Liver (tissue), 9 donors: ENCODE data around the gene MICOS13. TPM values are rescaled to one million over a fixed set of nuclear protein-coding genes. Genes with fewer than 3 reads are reported as not detected.

Experiments
- DNase-seq: peaks from one replicate; pipeline ENCODE4 v3.0.0-alpha.2; 2017; ENCODE audit warnings: low spot score
- H3K27ac ChIP-seq, 2 donors: one replicate each; pipeline ENCODE4 v1.7.0; 2013; ENCODE audit warnings: inconsistent platforms in 2 of 2, low read length in 2 of 2, control low read depth in 1 of 2, low read depth in 1 of 2, mild to moderate bottlenecking in 1 of 2
- H3K27me3 ChIP-seq, 4 donors: one replicate each; pipeline versions ENCODE4 v1.6.1 to v1.7.0; 2013; ENCODE audit warnings: low read length in 3 of 4, inconsistent platforms in 1 of 4, mild to moderate bottlenecking in 1 of 4, moderate library complexity in 1 of 4; ENCODE audit not compliant: control insufficient read depth in 4 of 4, insufficient read depth in 4 of 4
- H3K36me3 ChIP-seq, 4 donors: one replicate each; pipeline versions ENCODE4 v1.6.1 to v1.7.0; 2013; ENCODE audit warnings: low read length in 3 of 4, mild to moderate bottlenecking in 3 of 4, low read depth in 1 of 4, moderate library complexity in 1 of 4; ENCODE audit not compliant: control insufficient read depth in 4 of 4, insufficient read depth in 3 of 4
- H3K4me1 ChIP-seq, 4 donors: one replicate each; pipeline versions ENCODE4 v1.6.1 to v1.7.0; 2013; ENCODE audit warnings: low read length in 3 of 4, mild to moderate bottlenecking in 3 of 4, moderate library complexity in 1 of 4; ENCODE audit not compliant: control insufficient read depth in 4 of 4, insufficient read depth in 4 of 4
- H3K4me3 ChIP-seq, 3 donors: one replicate each; pipeline versions ENCODE4 v1.6.1 to v1.7.0; 2013; ENCODE audit warnings: low read length in 3 of 3, control low read depth in 1 of 3, low read depth in 1 of 3, mild to moderate bottlenecking in 1 of 3
- H3K9ac ChIP-seq, 2 donors: one replicate each; pipeline ENCODE4 v1.7.0; 2013; ENCODE audit warnings: low read length in 2 of 2, mild to moderate bottlenecking in 2 of 2, moderate library complexity in 2 of 2, control low read depth in 1 of 2, low read depth in 1 of 2
- H3K9me3 ChIP-seq, 4 donors: one replicate each; pipeline versions ENCODE4 v1.6.1 to v1.7.0; 2013; ENCODE audit warnings: low read length in 3 of 4; ENCODE audit not compliant: control insufficient read depth in 4 of 4
- EGR1 ChIP-seq, 2 donors: IDR thresholded peaks; 2 replicates each; pipeline ENCODE4 v1.6.1; 2016 to 2018; ENCODE audit warnings: antibody characterized with exemption in 2 of 2, low read depth in 2 of 2
- FOXA1 ChIP-seq: IDR thresholded peaks from 2 replicates; pipeline ENCODE4 v1.6.1; 2016; ENCODE audit warnings: antibody characterized with exemption
- FOXA2 ChIP-seq: IDR thresholded peaks from 2 replicates; pipeline ENCODE4 v1.6.1; 2016; ENCODE audit warnings: antibody characterized with exemption
- GABPA ChIP-seq, 2 donors: IDR thresholded peaks in 1 of 2; conservative IDR thresholded peaks in 1 of 2; 2 replicates each; pipeline ENCODE4 v1.6.1; 2016; ENCODE audit warnings: antibody characterized with exemption in 2 of 2, mild to moderate bottlenecking in 1 of 2, moderate library complexity in 1 of 2
- HNF4A ChIP-seq, 2 donors: conservative IDR thresholded peaks; 2 replicates each; pipeline ENCODE4 v1.6.1; 2016; ENCODE audit warnings: antibody characterized with exemption in 2 of 2, mild to moderate bottlenecking in 2 of 2
- HNF4G ChIP-seq: IDR thresholded peaks from 2 replicates; pipeline ENCODE4 v1.6.1; 2016; ENCODE audit warnings: antibody characterized with exemption
- JUND ChIP-seq, 2 donors: IDR thresholded peaks; 2 replicates each; pipeline ENCODE4 v1.6.1; 2016; ENCODE audit warnings: antibody characterized with exemption in 2 of 2
- MAX ChIP-seq: IDR thresholded peaks from 2 replicates; pipeline ENCODE4 v1.6.1; 2016; ENCODE audit warnings: antibody characterized with exemption
- NR2F2 ChIP-seq: IDR thresholded peaks from 2 replicates; pipeline ENCODE4 v1.6.1; 2016; ENCODE audit warnings: antibody characterized with exemption
- RAD21 ChIP-seq, 2 donors: IDR thresholded peaks; 2 replicates each; pipeline ENCODE4 v1.6.1; 2016; ENCODE audit warnings: antibody characterized with exemption in 2 of 2, mild to moderate bottlenecking in 2 of 2
- SP1 ChIP-seq: IDR thresholded peaks from 2 replicates; pipeline ENCODE4 v1.6.1; 2018; ENCODE audit warnings: antibody characterized with exemption, mild to moderate bottlenecking
- TAF1 ChIP-seq: conservative IDR thresholded peaks from 2 replicates; pipeline ENCODE4 v1.6.1; 2016; ENCODE audit warnings: antibody characterized with exemption, mild to moderate bottlenecking
- YY1 ChIP-seq: IDR thresholded peaks from 2 replicates; pipeline ENCODE4 v1.6.1; 2016; ENCODE audit warnings: antibody characterized with exemption, mild to moderate bottlenecking
- WGBS: extraction: QIAGEN DNeasy Blood & Tissue Kit; methylation state at CpG from one replicate; pipeline ENCODE4 v1.1.7; 2013; 5-methylcytosine and 5-hydroxymethylcytosine counted together
- polyA plus RNA-seq, 2 donors: library from polyadenylated mRNA; stranded (reverse) in 1 of 2; unstranded in 1 of 2; fragments of 200-250 nt in 1 of 2; fragments of >200 nt in 1 of 2; fragmentation: Nextera tagmentation in 1 of 2; extraction: Ambion mirVana in 1 of 2; gene quantifications; one replicate each; pipeline versions ENCODE4 v1.2.1 to v1.2.3, GENCODE V29; 2013 to 2015
- total RNA-seq, 2 donors: library from RNA; depleted of rRNA; stranded (reverse); fragments of >200 nt; gene quantifications; one replicate each; pipeline ENCODE4 v1.2.3, GENCODE V29; 2014
- TF ChIP-seq, protein P1 (sequence below): IDR thresholded peaks from 2 replicates; pipeline ENCODE4 v1.6.1; 2016; ENCODE audit warnings: antibody characterized with exemption, mild to moderate bottlenecking
- TF ChIP-seq, protein P2 (sequence below): fragments of 150-350 bp; IDR thresholded peaks from 2 replicates; pipeline ENCODE4 v1.5.1; 2017; ENCODE audit warnings: improper control_type of control experiment, low read depth, low read length; ENCODE audit not compliant: missing input control
- TF ChIP-seq, protein P3 (sequence below): IDR thresholded peaks from 2 replicates; pipeline ENCODE4 v1.6.1; 2016; ENCODE audit warnings: antibody characterized with exemption
- donor health status: healthy.
- donor health status: healthy.
- donor health status: healthy.
- donor health status: healthy.
- donor health status: healthy.

MICOS13 gene
- total and polyA plus RNA-seq, 4 donors = 11.5 to 84.0 (median 30.8) TPM

DNA sequence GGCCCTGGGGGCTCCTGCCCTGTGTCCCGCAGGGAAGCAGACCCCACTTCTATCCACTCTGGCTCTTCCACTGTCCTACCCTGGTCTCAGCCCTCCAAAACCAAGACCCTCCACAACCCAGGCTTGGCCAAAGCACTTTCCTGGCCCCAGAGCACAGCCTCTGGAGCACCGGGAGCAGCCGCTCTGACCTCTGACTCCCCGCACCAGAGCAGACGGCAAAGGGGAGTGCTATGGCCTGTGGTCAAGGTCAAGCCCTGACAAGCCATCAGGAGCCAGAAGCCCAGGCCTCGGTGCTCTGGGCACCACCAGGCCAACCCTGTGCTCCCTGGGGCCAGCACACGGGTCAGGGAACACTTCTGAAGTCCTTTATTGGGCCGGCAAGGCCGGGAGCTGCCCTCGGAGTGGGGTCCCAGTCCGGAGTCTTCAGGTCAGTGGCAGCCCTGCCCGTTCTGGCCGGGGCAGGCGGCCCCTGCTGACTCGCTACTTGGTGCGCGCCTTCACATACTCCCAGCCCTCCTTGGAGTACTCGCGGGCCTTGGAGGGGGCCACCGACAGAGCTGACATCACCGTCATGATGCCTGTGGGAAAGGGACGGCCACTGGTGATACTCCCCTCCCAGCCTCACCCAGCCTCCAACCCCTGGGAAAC is 2.1 kb downstream of the MICOS13 start:
- no peak overlapping the region for H3K4me3 ChIP-seq
- H3K36me3 ChIP-seq = no peaks in the 10 kb centered on the region
- H3K27ac ChIP-seq = no peak overlapping the region
- H3K9ac ChIP-seq = no peak overlapping the region
- DNase-seq = no peak
- no peaks in the 10 kb centered on the region for H3K9me3 ChIP-seq
- 85% methylated on average over 22 of the region's 22 CpGs for WGBS
- H3K27me3 ChIP-seq = no peaks in the 10 kb centered on the region
- H3K4me1 ChIP-seq = peaks cover 4 to 22% (median 13%) of the 10 kb centered on the region in 4 donors
- TF ChIP-seq FOXA1 (no peak), HNF4G (no peak), TAF1 (no peak), RAD21 (IDR thresholded peaks at IDR 0.05) (no peak), EGR1 (IDR thresholded peaks at IDR 0.05; ENCODE audit: low read depth in 2 of 2) (no peak), YY1 (no peak)
- TF ChIP-seq, protein P1, sequence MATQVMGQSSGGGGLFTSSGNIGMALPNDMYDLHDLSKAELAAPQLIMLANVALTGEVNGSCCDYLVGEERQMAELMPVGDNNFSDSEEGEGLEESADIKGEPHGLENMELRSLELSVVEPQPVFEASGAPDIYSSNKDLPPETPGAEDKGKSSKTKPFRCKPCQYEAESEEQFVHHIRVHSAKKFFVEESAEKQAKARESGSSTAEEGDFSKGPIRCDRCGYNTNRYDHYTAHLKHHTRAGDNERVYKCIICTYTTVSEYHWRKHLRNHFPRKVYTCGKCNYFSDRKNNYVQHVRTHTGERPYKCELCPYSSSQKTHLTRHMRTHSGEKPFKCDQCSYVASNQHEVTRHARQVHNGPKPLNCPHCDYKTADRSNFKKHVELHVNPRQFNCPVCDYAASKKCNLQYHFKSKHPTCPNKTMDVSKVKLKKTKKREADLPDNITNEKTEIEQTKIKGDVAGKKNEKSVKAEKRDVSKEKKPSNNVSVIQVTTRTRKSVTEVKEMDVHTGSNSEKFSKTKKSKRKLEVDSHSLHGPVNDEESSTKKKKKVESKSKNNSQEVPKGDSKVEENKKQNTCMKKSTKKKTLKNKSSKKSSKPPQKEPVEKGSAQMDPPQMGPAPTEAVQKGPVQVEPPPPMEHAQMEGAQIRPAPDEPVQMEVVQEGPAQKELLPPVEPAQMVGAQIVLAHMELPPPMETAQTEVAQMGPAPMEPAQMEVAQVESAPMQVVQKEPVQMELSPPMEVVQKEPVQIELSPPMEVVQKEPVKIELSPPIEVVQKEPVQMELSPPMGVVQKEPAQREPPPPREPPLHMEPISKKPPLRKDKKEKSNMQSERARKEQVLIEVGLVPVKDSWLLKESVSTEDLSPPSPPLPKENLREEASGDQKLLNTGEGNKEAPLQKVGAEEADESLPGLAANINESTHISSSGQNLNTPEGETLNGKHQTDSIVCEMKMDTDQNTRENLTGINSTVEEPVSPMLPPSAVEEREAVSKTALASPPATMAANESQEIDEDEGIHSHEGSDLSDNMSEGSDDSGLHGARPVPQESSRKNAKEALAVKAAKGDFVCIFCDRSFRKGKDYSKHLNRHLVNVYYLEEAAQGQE = no peak
- TF ChIP-seq, protein P2, sequence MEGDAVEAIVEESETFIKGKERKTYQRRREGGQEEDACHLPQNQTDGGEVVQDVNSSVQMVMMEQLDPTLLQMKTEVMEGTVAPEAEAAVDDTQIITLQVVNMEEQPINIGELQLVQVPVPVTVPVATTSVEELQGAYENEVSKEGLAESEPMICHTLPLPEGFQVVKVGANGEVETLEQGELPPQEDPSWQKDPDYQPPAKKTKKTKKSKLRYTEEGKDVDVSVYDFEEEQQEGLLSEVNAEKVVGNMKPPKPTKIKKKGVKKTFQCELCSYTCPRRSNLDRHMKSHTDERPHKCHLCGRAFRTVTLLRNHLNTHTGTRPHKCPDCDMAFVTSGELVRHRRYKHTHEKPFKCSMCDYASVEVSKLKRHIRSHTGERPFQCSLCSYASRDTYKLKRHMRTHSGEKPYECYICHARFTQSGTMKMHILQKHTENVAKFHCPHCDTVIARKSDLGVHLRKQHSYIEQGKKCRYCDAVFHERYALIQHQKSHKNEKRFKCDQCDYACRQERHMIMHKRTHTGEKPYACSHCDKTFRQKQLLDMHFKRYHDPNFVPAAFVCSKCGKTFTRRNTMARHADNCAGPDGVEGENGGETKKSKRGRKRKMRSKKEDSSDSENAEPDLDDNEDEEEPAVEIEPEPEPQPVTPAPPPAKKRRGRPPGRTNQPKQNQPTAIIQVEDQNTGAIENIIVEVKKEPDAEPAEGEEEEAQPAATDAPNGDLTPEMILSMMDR = no peak

DNA sequence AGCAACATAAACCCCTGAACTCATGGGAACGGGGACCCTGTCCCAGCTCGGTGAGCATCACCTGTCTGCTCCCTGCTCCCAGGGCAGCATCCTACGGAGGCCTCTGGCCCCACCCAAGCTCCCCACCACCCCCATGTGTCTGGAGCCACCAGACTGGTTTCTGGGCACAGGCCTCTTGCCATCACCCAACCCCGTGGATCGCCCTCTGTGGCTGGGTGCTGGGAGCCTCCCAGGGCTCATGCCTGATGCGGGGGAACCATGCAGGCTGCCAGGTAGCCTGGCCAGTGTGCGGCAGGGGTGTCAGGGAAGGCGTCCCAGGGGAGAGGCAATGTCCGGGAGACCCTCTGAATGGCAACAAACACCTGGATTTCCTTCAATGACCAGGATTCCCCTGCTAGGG is 2.7 kb downstream of the MICOS13 start:
- Histone ChIP-seq H3K4me1 (peaks cover 4 to 22% (median 13%) of the 10 kb centered on the region in 4 donors), H3K9ac (no peak overlapping the region), H3K27ac (no peak overlapping the region), H3K27me3 (no peaks in the 10 kb centered on the region), H3K4me3 (no peak overlapping the region), H3K36me3 (no peaks in the 10 kb centered on the region), H3K9me3 (no peaks in the 10 kb centered on the region)
- DNase-seq = no peak
- 94% methylated on average over 9 of the region's 9 CpGs for whole genome bisulfite sequencing
- no peak for TF ChIP-seq FOXA2
- TF ChIP-seq NR2F2 = no peak
- TF ChIP-seq MAX = no peak
- no peak for TF ChIP-seq GABPA (IDR thresholded peaks at IDR 0.05 in 1 of 2, conservative IDR thresholded peaks at IDR 0.05 in 1 of 2)
- TF ChIP-seq, protein P2 = no peak
- no peak for TF ChIP-seq EGR1 (IDR thresholded peaks at IDR 0.05; ENCODE audit: low read depth in 2 of 2)
- TF ChIP-seq, protein P3, sequence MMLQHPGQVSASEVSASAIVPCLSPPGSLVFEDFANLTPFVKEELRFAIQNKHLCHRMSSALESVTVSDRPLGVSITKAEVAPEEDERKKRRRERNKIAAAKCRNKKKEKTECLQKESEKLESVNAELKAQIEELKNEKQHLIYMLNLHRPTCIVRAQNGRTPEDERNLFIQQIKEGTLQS = no peak
- no peak for TF ChIP-seq HNF4A (conservative IDR thresholded peaks at IDR 0.05)
- TF ChIP-seq YY1 = no peak
- TF ChIP-seq FOXA1 = no peak
- no peak for TF ChIP-seq JUND (IDR thresholded peaks at IDR 0.05)
- no peak for TF ChIP-seq SP1
